GM21576 (cell line): ENCODE measurements around the gene ATP13A1.
"Not testable (repeated sequence)": the region's sequence is repeated elsewhere in the genome, so short reads cannot be mapped to it uniquely, and the experiment has no call there.

ENCODE experiments used
- ATAC-seq: cut with Tn5 transposase; IDR thresholded peaks from one replicate; pipeline ENCODE4 v1.9.1; 2021; ENCODE audit warnings: mild to moderate bottlenecking, moderate library complexity; ENCODE audit not compliant: unreplicated experiment

The ATP13A1 gene

GRCh38 chr19:19624032-19624570 lies 39.4 kb downstream of the ATP13A1 start:
- no peak for ATAC-seq

GRCh38 chr19:19623383-19623782 lies 40.1 kb downstream of the ATP13A1 start:
- ATAC-seq, result no peak

- ATAC-seq, result no peak
Observed at GRCh38 chr19:19619849-19620210, 43.6 kb downstream of the ATP13A1 start.

- ATAC-seq, result no peak
Observed at GRCh38 chr19:19619181-19619848, 44.2 kb downstream of the ATP13A1 start.

- peak; percentile 95 for ATAC-seq
Observed at GRCh38 chr19:19618219-19619051, 45.0 kb downstream of the ATP13A1 start, which contains the start of gene PBX4. PBX4 (minus strand) TSS chr19:19618687; CDS start chr19:19618629, 58 bp downstream.

GRCh38 chr19:19615086-19615485 lies 48.4 kb downstream of the ATP13A1 start:
- no peak for ATAC-seq

- no peak for ATAC-seq
Observed at GRCh38 chr19:19613506-19613905, 50.0 kb downstream of the ATP13A1 start.

GRCh38 chr19:19610376-19611202 lies 52.9 kb downstream of the ATP13A1 start:
- ATAC-seq, result no peak

- ATAC-seq, result not testable (repeated sequence)
Observed at GRCh38 chr19:19606686-19607085, 56.8 kb downstream of the ATP13A1 start.

GRCh38 chr19:19606021-19606420 lies 57.5 kb downstream of the ATP13A1 start:
- ATAC-seq, result no peak

- ATAC-seq, result no peak
Observed at GRCh38 chr19:19602713-19603324, 60.7 kb downstream of the ATP13A1 start.

GRCh38 chr19:19602136-19602712 lies 61.3 kb downstream of the ATP13A1 start:
- ATAC-seq, result no peak

GRCh38 chr19:19600793-19601330 lies 62.6 kb downstream of the ATP13A1 start:
- no peak for ATAC-seq

- not testable (repeated sequence) for ATAC-seq
Observed at GRCh38 chr19:19598728-19599451, 64.6 kb downstream of the ATP13A1 start.

- ATAC-seq, result peak; percentile 56
Observed at GRCh38 chr19:19597809-19598306, 65.6 kb downstream of the ATP13A1 start.
